Gastrocnemius medialis (tissue), 4 donors: ENCODE results near the gene CTBP2. TPM values are rescaled to one million over a fixed set of nuclear protein-coding genes. Genes with fewer than 3 reads are reported as not detected.

ENCODE experiments used
- ATAC-seq, 2 donors: fragments of 150-250 bp; one replicate each; pipeline ENCODE4 v1.9.1; 2016
- DNase-seq, 2 donors: peaks; one replicate each; pipeline ENCODE4 v3.0.0-alpha.2; 2019
- H3K27ac ChIP-seq, 4 donors: fragments of 200-600 bp; sonication (generic); 1 replicate in 1 of 4; 2 replicates in 3 of 4; pipeline ENCODE4 v1.5.1; 2016 to 2018; ENCODE audit warnings: mild to moderate bottlenecking in 2 of 4, moderate library complexity in 1 of 4
- H3K27me3 ChIP-seq, 3 donors: fragments of 200-600 bp; sonication (generic) in 2 of 3; 1 replicate in 1 of 3; 2 replicates in 2 of 3; pipeline versions ENCODE4 v1.5.1 to v1.6.0; 2016 to 2019; ENCODE audit warnings: mild to moderate bottlenecking in 1 of 3, moderate library complexity in 1 of 3
- H3K36me3 ChIP-seq, 2 donors: fragments of 200-600 bp; sonication (generic) in 1 of 2; one replicate each; pipeline ENCODE4 v1.5.1; 2017 to 2018
- H3K4me1 ChIP-seq, 2 donors: fragments of 200-600 bp; sonication (generic) in 1 of 2; one replicate each; pipeline ENCODE4 v1.5.1; 2016 to 2017; ENCODE audit warnings: mild to moderate bottlenecking in 2 of 2
- H3K4me3 ChIP-seq, 4 donors: fragments of 200-600 bp; sonication (generic) in 3 of 4; 1 replicate in 1 of 4; 2 replicates in 3 of 4; pipeline ENCODE4 v1.5.1; 2016 to 2019; ENCODE audit warnings: mild to moderate bottlenecking in 2 of 4
- H3K9me3 ChIP-seq, 3 donors: fragments of 200-600 bp; sonication (generic) in 2 of 3; 1 replicate in 1 of 3; 2 replicates in 2 of 3; pipeline ENCODE4 v1.5.1; 2016 to 2019
- POLR2A ChIP-seq, 2 donors: fragments of 450-650 bp; IDR thresholded peaks; one replicate each; pipeline ENCODE4 v1.6.1; 2017; ENCODE audit warnings: antibody characterized with exemption in 2 of 2, mild to moderate bottlenecking in 2 of 2, moderate library complexity in 2 of 2
- in situ Hi-C, 4 donors: fragments of 200-750 bp; cut with MboI; loops; one replicate each; pipeline versions ENCODE4 v1.15.0 to v1.8.0; 2017; ENCODE audit warnings: low sequenced_read_pairs in 4 of 4
- intact Hi-C: fragments of 100-400 bp; cut with DNase I; formaldehyde crosslinking; loops from one replicate; pipeline ENCODE4 v1.15.1; 2023; ENCODE audit warnings: low total_unique reads
- total RNA-seq, 4 donors: library from RNA; depleted of rRNA; stranded (reverse); fragments of >200 nt; gene quantifications; one replicate each; pipeline versions ENCODE4 v1.1.0 to v1.2.3, GENCODE V29; 2016
- TF ChIP-seq, protein P1 (sequence below), 5 experiments: fragments of 450-650 bp in 3 of 5; fragments of 200-600 bp in 2 of 5; sonication (generic) in 2 of 5; IDR thresholded peaks in 4 of 5; conservative IDR thresholded peaks in 1 of 5; 1 replicate in 4 of 5; 2 replicates in 1 of 5; pipeline ENCODE4 v1.5.1; 2016 to 2019; ENCODE audit warnings: antibody characterized with exemption in 5 of 5, mild to moderate bottlenecking in 3 of 5, moderate library complexity in 3 of 5

Gene CTBP2
- total RNA-seq, 4 donors from 2014 or later: 13.9 to 36.7 (median 21.1) TPM

GRCh38 chr10:125023255-125023654 lies 137.1 kb downstream of the CTBP2 start:
- in situ Hi-C loops (no loop called here), intact Hi-C loops (no loop called here)
- Histone ChIP-seq H3K9me3 (no peaks in the 10 kb centered on the region), H3K27ac (peak overlapping the region; percentile 52 to 80 (median 72)), H3K4me1 (peaks cover 70 to 81% of the 10 kb centered on the region in 2 donors), H3K27me3 (no peaks in the 10 kb centered on the region), H3K36me3 (no peaks in the 10 kb centered on the region), H3K4me3 (peak overlapping the region; percentile 14 to 34 (median 20))
- ATAC-seq: peak in 1 of 2 donors; percentile 30
- peak in 1 of 2 donors; percentile 71 for DNase-seq
- TF ChIP-seq, protein P1, sequence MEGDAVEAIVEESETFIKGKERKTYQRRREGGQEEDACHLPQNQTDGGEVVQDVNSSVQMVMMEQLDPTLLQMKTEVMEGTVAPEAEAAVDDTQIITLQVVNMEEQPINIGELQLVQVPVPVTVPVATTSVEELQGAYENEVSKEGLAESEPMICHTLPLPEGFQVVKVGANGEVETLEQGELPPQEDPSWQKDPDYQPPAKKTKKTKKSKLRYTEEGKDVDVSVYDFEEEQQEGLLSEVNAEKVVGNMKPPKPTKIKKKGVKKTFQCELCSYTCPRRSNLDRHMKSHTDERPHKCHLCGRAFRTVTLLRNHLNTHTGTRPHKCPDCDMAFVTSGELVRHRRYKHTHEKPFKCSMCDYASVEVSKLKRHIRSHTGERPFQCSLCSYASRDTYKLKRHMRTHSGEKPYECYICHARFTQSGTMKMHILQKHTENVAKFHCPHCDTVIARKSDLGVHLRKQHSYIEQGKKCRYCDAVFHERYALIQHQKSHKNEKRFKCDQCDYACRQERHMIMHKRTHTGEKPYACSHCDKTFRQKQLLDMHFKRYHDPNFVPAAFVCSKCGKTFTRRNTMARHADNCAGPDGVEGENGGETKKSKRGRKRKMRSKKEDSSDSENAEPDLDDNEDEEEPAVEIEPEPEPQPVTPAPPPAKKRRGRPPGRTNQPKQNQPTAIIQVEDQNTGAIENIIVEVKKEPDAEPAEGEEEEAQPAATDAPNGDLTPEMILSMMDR (IDR thresholded peaks at IDR 0.05 in 4 of 5, conservative IDR thresholded peaks at IDR 0.05 in 1 of 5): no peak
- no peak for TF ChIP-seq POLR2A (IDR thresholded peaks at IDR 0.05)

GRCh38 chr10:125022671-125023070 lies 137.7 kb downstream of the CTBP2 start:
- in situ Hi-C loops (no loop called here), intact Hi-C loops (no loop called here)
- H3K4me3 ChIP-seq: no peak overlapping the region
- H3K27ac ChIP-seq: peak overlapping the region; percentile 52 to 80 (median 72)
- no peaks in the 10 kb centered on the region for H3K36me3 ChIP-seq
- H3K4me1 ChIP-seq: peaks cover 70 to 81% of the 10 kb centered on the region in 2 donors
- no peaks in the 10 kb centered on the region for H3K27me3 ChIP-seq
- DNase-seq (no peak), ATAC-seq (no peak)
- TF ChIP-seq, protein P1 (IDR thresholded peaks at IDR 0.05 in 4 of 5, conservative IDR thresholded peaks at IDR 0.05 in 1 of 5): no peak
- TF ChIP-seq POLR2A (IDR thresholded peaks at IDR 0.05): no peak
- no peaks in the 10 kb centered on the region for H3K9me3 ChIP-seq

- Histone ChIP-seq H3K27me3 (no peaks in the 10 kb centered on the region), H3K4me3 (no peak overlapping the region), H3K27ac (peak overlapping the region; percentile 52 to 80 (median 72)), H3K9me3 (no peaks in the 10 kb centered on the region), H3K36me3 (no peaks in the 10 kb centered on the region), H3K4me1 (peaks cover 77 to 87% of the 10 kb centered on the region in 2 donors)
- DNase-seq: no peak
- no peak for ATAC-seq
- intact Hi-C loops: no loop called here
- in situ Hi-C loops: no loop called here
- TF ChIP-seq, protein P1 (IDR thresholded peaks at IDR 0.05 in 4 of 5, conservative IDR thresholded peaks at IDR 0.05 in 1 of 5): no peak
- no peak for TF ChIP-seq POLR2A (IDR thresholded peaks at IDR 0.05)
These were observed 138.5 kb downstream of the CTBP2 start for GRCh38 chr10:125021686-125022344.

- Histone ChIP-seq H3K4me3 (no peak overlapping the region), H3K27ac (peak overlapping the region in 3 of 4 donors; percentile 3 to 73 (median 5)), H3K27me3 (no peaks in the 10 kb centered on the region), H3K36me3 (no peaks in the 10 kb centered on the region), H3K9me3 (no peaks in the 10 kb centered on the region), H3K4me1 (peaks cover 87 to 97% of the 10 kb centered on the region in 2 donors)
- no peak for TF ChIP-seq POLR2A (IDR thresholded peaks at IDR 0.05)
- TF ChIP-seq, protein P1 (IDR thresholded peaks at IDR 0.05 in 4 of 5, conservative IDR thresholded peaks at IDR 0.05 in 1 of 5): no peak
- in situ Hi-C loops: no loop called here
- DNase-seq (no peak), ATAC-seq (no peak)
- intact Hi-C loops: no loop called here
These were observed 139.5 kb downstream of the CTBP2 start for GRCh38 chr10:125020871-125021270.
